ENCODE measurements around the gene MAGI2. TPM values are rescaled to one million over a fixed set of nuclear protein-coding genes. Genes with fewer than 3 reads are reported as not detected.

MAGI2 gene
- polyA plus RNA-seq, 3 donors, result 0.03 to 0.11 TPM; not detected in 1

- no peak overlapping the region for H3K4me2 ChIP-seq (replicated peaks; ENCODE audit: extremely low read depth, low read length, poor library complexity, severe bottlenecking)
- DNase-seq, result no peak
- no peaks in the 10 kb centered on the region for H3K4me1 Mint-ChIP-seq
- H3K9ac ChIP-seq (ENCODE audit: insufficient read depth, low read length, poor library complexity, severe bottlenecking), result no peak overlapping the region
- no peaks in the 10 kb centered on the region for H4K20me1 ChIP-seq (ENCODE audit: insufficient read depth, low read length)
- H3K27ac Mint-ChIP-seq, result no peak overlapping the region
- no peaks in the 10 kb centered on the region for H3K79me2 ChIP-seq (ENCODE audit: insufficient read depth, low read length)
- H3K36me3 Mint-ChIP-seq, result no peaks in the 10 kb centered on the region
- H3K27me3 Mint-ChIP-seq (ENCODE audit: low read depth in 3 of 3), result peaks cover 0 to 1% (median 1%) of the 10 kb centered on the region in 3 donors
- H3K4me1 ChIP-seq (ENCODE audit: control insufficient read depth in 1 of 2, insufficient read depth in 2 of 2, low read length in 2 of 2), result no peaks in the 10 kb centered on the region
- H3K4me3 Mint-ChIP-seq, result no peak overlapping the region
- no peaks in the 10 kb centered on the region for H3K36me3 ChIP-seq (replicated peaks in 1 of 2; ENCODE audit: control insufficient read depth in 1 of 2, insufficient read depth in 2 of 2, low read length in 2 of 2)
- H3K9me3 ChIP-seq (replicated peaks in 1 of 2; ENCODE audit: control insufficient read depth in 1 of 2, insufficient read depth in 1 of 2, low read length in 2 of 2), result no peaks in the 10 kb centered on the region
- TF ChIP-seq CTCF (IDR thresholded peaks at IDR 0.05), result no peak
- no peaks in the 10 kb centered on the region for H3K27me3 ChIP-seq (ENCODE audit: control insufficient read depth in 2 of 2, insufficient read depth in 2 of 2, low read length in 2 of 2)
- 100% methylated on average over 2 of the region's 2 CpGs for WGBS (ENCODE audit: insufficient coverage)
- no peak overlapping the region for H2AFZ ChIP-seq (ENCODE audit: insufficient read depth, low read depth, low read length, poor library complexity, severe bottlenecking)
- intact Hi-C loops (cut with micrococcal nuclease), result no loop called here
- no peaks in the 10 kb centered on the region for H3K9me3 Mint-ChIP-seq
- H3K4me3 ChIP-seq (replicated peaks in 1 of 3; ENCODE audit: low read depth in 2 of 3, low read length in 3 of 3), result no peak overlapping the region
- no peak overlapping the region for H3K27ac ChIP-seq (ENCODE audit: low read depth in 1 of 2, low read length in 2 of 2)
These were observed 160.6 kb downstream of the MAGI2 start for GRCh38 chr7:79292834-79293233.

GRCh38 chr7:79291498-79291865 is 162.0 kb downstream of the MAGI2 start:
- no peak overlapping the region for H3K4me2 ChIP-seq (replicated peaks; ENCODE audit: extremely low read depth, low read length, poor library complexity, severe bottlenecking)
- H3K9me3 Mint-ChIP-seq, result no peaks in the 10 kb centered on the region
- peaks cover 0 to 1% (median under 1%) of the 10 kb centered on the region in 3 donors for H3K27me3 Mint-ChIP-seq (ENCODE audit: low read depth in 3 of 3)
- H3K4me3 ChIP-seq (replicated peaks in 1 of 3; ENCODE audit: low read depth in 2 of 3, low read length in 3 of 3), result no peak overlapping the region
- no peak overlapping the region for H3K27ac ChIP-seq (ENCODE audit: low read depth in 1 of 2, low read length in 2 of 2)
- DNase-seq, result no peak
- no peaks in the 10 kb centered on the region for H3K4me1 ChIP-seq (ENCODE audit: control insufficient read depth in 1 of 2, insufficient read depth in 2 of 2, low read length in 2 of 2)
- no peak for TF ChIP-seq CTCF (IDR thresholded peaks at IDR 0.05)
- intact Hi-C loops (cut with micrococcal nuclease), result no loop called here
- no peaks in the 10 kb centered on the region for H3K27me3 ChIP-seq (ENCODE audit: control insufficient read depth in 2 of 2, insufficient read depth in 2 of 2, low read length in 2 of 2)
- no peak overlapping the region for H2AFZ ChIP-seq (ENCODE audit: insufficient read depth, low read depth, low read length, poor library complexity, severe bottlenecking)
- no peaks in the 10 kb centered on the region for H3K36me3 ChIP-seq (replicated peaks in 1 of 2; ENCODE audit: control insufficient read depth in 1 of 2, insufficient read depth in 2 of 2, low read length in 2 of 2)
- no peak overlapping the region for H3K4me3 Mint-ChIP-seq
- no peaks in the 10 kb centered on the region for H4K20me1 ChIP-seq (ENCODE audit: insufficient read depth, low read length)
- no peaks in the 10 kb centered on the region for H3K4me1 Mint-ChIP-seq
- H3K36me3 Mint-ChIP-seq, result no peaks in the 10 kb centered on the region
- no peak overlapping the region for H3K9ac ChIP-seq (ENCODE audit: insufficient read depth, low read length, poor library complexity, severe bottlenecking)
- no peaks in the 10 kb centered on the region for H3K9me3 ChIP-seq (replicated peaks in 1 of 2; ENCODE audit: control insufficient read depth in 1 of 2, insufficient read depth in 1 of 2, low read length in 2 of 2)
- no peak overlapping the region for H3K27ac Mint-ChIP-seq
- no peaks in the 10 kb centered on the region for H3K79me2 ChIP-seq (ENCODE audit: insufficient read depth, low read length)

Data from CD14-positive monocyte (primary cell).